ENCODE measurements around the gene CRACR2A.

The CRACR2A gene

DNA sequence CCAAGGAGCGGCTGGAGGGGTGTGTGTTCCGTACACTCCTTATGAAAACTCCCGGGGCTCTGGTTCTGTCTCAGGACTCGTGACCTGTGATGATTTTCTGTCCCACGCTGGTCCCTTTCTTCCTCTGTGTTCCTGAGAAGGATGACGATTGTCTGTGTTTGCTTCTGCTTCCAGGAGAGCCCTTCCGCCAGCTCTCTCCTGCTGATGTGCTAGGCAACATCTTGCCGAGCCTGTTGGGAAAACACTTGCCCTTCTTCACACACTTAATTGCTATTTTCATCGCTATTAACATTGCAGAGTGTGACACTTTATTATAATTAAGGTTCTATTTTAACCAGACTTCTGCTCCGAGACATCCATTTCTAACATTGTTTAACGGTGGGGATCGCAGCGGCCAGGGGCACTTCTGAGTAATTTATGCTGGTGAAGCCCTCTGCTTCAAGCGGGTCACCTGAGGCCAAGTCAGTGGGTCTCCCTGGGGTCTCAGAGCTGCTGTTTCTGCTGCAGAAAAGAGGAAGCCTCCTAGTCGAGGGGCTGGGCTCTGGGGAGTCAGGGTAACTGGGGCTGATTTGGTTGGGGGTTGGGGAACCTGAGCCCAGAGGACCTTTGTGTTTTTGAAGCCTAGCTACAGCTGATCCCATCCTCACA lies 173.3 kb downstream of the CRACR2A start:
- DNase-seq (ENCODE audit: low read depth in 1 of 2, low spot score in 1 of 2): no peak
- Histone ChIP-seq H3K27ac (replicated peaks) (no peak overlapping the region), H3K27me3 (ENCODE audit: insufficient read depth, poor library complexity, severe bottlenecking) (no peaks in the 10 kb centered on the region), H3K4me3 (replicated peaks; ENCODE audit: insufficient read depth, low read length) (no peak overlapping the region)
- TF ChIP-seq SPI1 (IDR thresholded peaks at IDR 0.05; ENCODE audit: borderline replicate concordance, low read depth): no peak
- TF ChIP-seq GABPA (IDR thresholded peaks at IDR 0.05; ENCODE audit: low read depth): no peak

GRCh38 chr12:3578557-3578956 lies 174.4 kb downstream of the CRACR2A start:
- TF ChIP-seq POLR2AphosphoS5 (IDR thresholded peaks at IDR 0.05; ENCODE audit: low read depth) (no peak), SPI1 (IDR thresholded peaks at IDR 0.05; ENCODE audit: borderline replicate concordance, low read depth) (no peak), REST (IDR thresholded peaks at IDR 0.05; ENCODE audit: insufficient replicate concordance, low read depth) (no peak), GABPA (IDR thresholded peaks at IDR 0.05; ENCODE audit: low read depth) (no peak), CTCF (IDR thresholded peaks at IDR 0.05; ENCODE audit: insufficient read depth, low read length) (no peak)
- DNase-seq (ENCODE audit: low read depth in 1 of 2, low spot score in 1 of 2): no peak
- H3K27me3 ChIP-seq (ENCODE audit: insufficient read depth, poor library complexity, severe bottlenecking): peaks cover 2% of the 10 kb centered on the region
- H3K27ac ChIP-seq (replicated peaks): no peak overlapping the region
- H3K4me3 ChIP-seq (replicated peaks; ENCODE audit: insufficient read depth, low read length): no peak overlapping the region

GRCh38 chr12:3576891-3577290 lies 176.0 kb downstream of the CRACR2A start:
- H3K27me3 ChIP-seq (ENCODE audit: insufficient read depth, poor library complexity, severe bottlenecking): peaks cover 9% of the 10 kb centered on the region
- no peak overlapping the region for H3K27ac ChIP-seq (replicated peaks)
- H3K4me3 ChIP-seq (replicated peaks; ENCODE audit: insufficient read depth, low read length): no peak overlapping the region
- no peak for DNase-seq (ENCODE audit: low read depth in 1 of 2, low spot score in 1 of 2)
- TF ChIP-seq REST (IDR thresholded peaks at IDR 0.05; ENCODE audit: insufficient replicate concordance, low read depth) (no peak), POLR2AphosphoS5 (IDR thresholded peaks at IDR 0.05; ENCODE audit: low read depth) (no peak), GABPA (IDR thresholded peaks at IDR 0.05; ENCODE audit: low read depth) (no peak), CTCF (IDR thresholded peaks at IDR 0.05; ENCODE audit: insufficient read depth, low read length) (no peak), SPI1 (IDR thresholded peaks at IDR 0.05; ENCODE audit: borderline replicate concordance, low read depth) (no peak)

DNA sequence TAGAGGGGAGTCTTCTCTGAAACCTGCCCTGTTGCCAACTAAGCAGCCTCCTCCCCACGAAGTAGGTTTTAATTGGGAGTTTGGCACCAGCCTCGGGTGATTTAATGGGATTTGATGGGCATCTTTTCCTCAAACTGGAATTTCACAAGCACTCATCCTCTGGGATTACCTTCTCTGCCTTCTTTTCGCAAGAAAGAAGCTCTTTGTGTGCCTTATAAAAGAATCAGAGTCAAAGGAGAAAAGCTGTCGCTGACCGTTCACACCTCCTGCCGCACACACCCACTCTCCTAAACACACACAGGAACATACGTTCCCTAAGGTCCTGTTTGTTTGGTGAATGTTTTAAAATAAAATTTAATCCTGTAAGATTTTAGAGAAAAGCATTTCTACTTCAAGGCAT lies 177.9 kb downstream of the CRACR2A start:
- DNase-seq (ENCODE audit: low read depth in 1 of 2, low spot score in 1 of 2): no peak
- TF ChIP-seq CTCF (IDR thresholded peaks at IDR 0.05; ENCODE audit: insufficient read depth, low read length) (no peak), SPI1 (IDR thresholded peaks at IDR 0.05; ENCODE audit: borderline replicate concordance, low read depth) (no peak), GABPA (IDR thresholded peaks at IDR 0.05; ENCODE audit: low read depth) (no peak), REST (IDR thresholded peaks at IDR 0.05; ENCODE audit: insufficient replicate concordance, low read depth) (no peak), POLR2AphosphoS5 (IDR thresholded peaks at IDR 0.05; ENCODE audit: low read depth) (no peak)
- Histone ChIP-seq H3K27ac (replicated peaks) (no peak overlapping the region), H3K27me3 (ENCODE audit: insufficient read depth, poor library complexity, severe bottlenecking) (peaks cover 10% of the 10 kb centered on the region), H3K4me3 (replicated peaks; ENCODE audit: insufficient read depth, low read length) (no peak overlapping the region)
